GM21619 (cell line): Measurements from ENCODE around the gene KCNJ15.

Source experiments
- ATAC-seq: cut with Tn5 transposase; IDR thresholded peaks from one replicate; pipeline ENCODE4 v1.9.1; 2021; ENCODE audit not compliant: unreplicated experiment

KCNJ15 gene

GRCh38 chr21:38297194-38297631 is 40.4 kb downstream of the KCNJ15 start:
- ATAC-seq: no peak

GRCh38 chr21:38297871-38298270 is 41.1 kb downstream of the KCNJ15 start:
- ATAC-seq: no peak

GRCh38 chr21:38298832-38299231 is 42.0 kb downstream of the KCNJ15 start:
- no peak for ATAC-seq

GRCh38 chr21:38299671-38300070 is 42.9 kb downstream of the KCNJ15 start:
- no peak for ATAC-seq

GRCh38 chr21:38300141-38300578 is 43.4 kb downstream of the KCNJ15 start:
- ATAC-seq: no peak

GRCh38 chr21:38301321-38302214 is 44.8 kb downstream of the KCNJ15 start:
- ATAC-seq: no peak

GRCh38 chr21:38303300-38303699 is 46.5 kb downstream of the KCNJ15 start:
- ATAC-seq: no peak

- no peak for ATAC-seq
Measured at GRCh38 chr21:38306433-38307141, 49.8 kb downstream of the KCNJ15 start.

GRCh38 chr21:38307771-38308531 is 51.2 kb downstream of the KCNJ15 start:
- no peak for ATAC-seq

GRCh38 chr21:38308532-38309119 is 51.8 kb downstream of the KCNJ15 start:
- no peak for ATAC-seq

GRCh38 chr21:38310646-38311485 is 54.1 kb downstream of the KCNJ15 start:
- no peak for ATAC-seq

- ATAC-seq: no peak
Measured at GRCh38 chr21:38311765-38312164, 55.0 kb downstream of the KCNJ15 start.

GRCh38 chr21:38312822-38313221 is 56.0 kb downstream of the KCNJ15 start:
- no peak for ATAC-seq

- ATAC-seq: no peak
Measured at GRCh38 chr21:38314558-38314957, 57.8 kb downstream of the KCNJ15 start.

GRCh38 chr21:38315122-38315521 is 58.3 kb downstream of the KCNJ15 start:
- no peak for ATAC-seq

GRCh38 chr21:38319781-38320180 is 63.0 kb downstream of the KCNJ15 start:
- no peak for ATAC-seq

- no peak for ATAC-seq
Measured at GRCh38 chr21:38321568-38321967, 64.8 kb downstream of the KCNJ15 start.

GRCh38 chr21:38322311-38322950 is 65.6 kb downstream of the KCNJ15 start:
- ATAC-seq: no peak

GRCh38 chr21:38323721-38324531 is 67.1 kb downstream of the KCNJ15 start:
- ATAC-seq: no peak
